Ureter (tissue), 1 donor: ENCODE results near the gene INPP5A. TPM values are rescaled to one million over a fixed set of nuclear protein-coding genes. Genes with fewer than 3 reads are reported as not detected.
"Not testable (repeated sequence)": the region's sequence is repeated elsewhere in the genome, so short reads cannot be mapped to it uniquely, and the experiment has no call there.

Experiments used
- DNase-seq: peaks from one replicate; pipeline ENCODE4 v3.0.0-alpha.2; 2020; ENCODE audit warnings: low spot score
- total RNA-seq: library from RNA; stranded (reverse); gene quantifications from one replicate; pipeline ENCODE4 v1.2.4, GENCODE V29; 2023
- donor health status: DM: yes; HTN: yes; CAD: no.

The INPP5A gene
- total RNA-seq: 63.5 TPM

GRCh38 chr10:132537684-132538001 lies at the start of gene INPP5A:
Gene INPP5A, plus strand, starts transcription at chr10:132537787. Its CDS starts 310 bp downstream, at chr10:132538097.
- DNase-seq: no peak

- DNase-seq: no peak
Observed at GRCh38 chr10:132488231-132488821, 49.3 kb upstream of the INPP5A start.

- peak; percentile 35 for DNase-seq
Observed at GRCh38 chr10:132489053-132489703, 48.4 kb upstream of the INPP5A start.

- peak; percentile 35 for DNase-seq
Observed at GRCh38 chr10:132489704-132490534, 47.7 kb upstream of the INPP5A start.

- DNase-seq: not testable (repeated sequence)
Observed at GRCh38 chr10:132491534-132491933, 46.1 kb upstream of the INPP5A start.

- DNase-seq: peak; percentile 49
Observed at GRCh38 chr10:132492323-132493025, 45.1 kb upstream of the INPP5A start.

GRCh38 chr10:132493246-132493755 lies 44.3 kb upstream of the INPP5A start:
- DNase-seq: peak; percentile 41

GRCh38 chr10:132493756-132494290 lies 43.8 kb upstream of the INPP5A start:
- DNase-seq: peak; percentile 38

GRCh38 chr10:132494866-132495630 lies 42.5 kb upstream of the INPP5A start:
- no peak for DNase-seq

- DNase-seq: no peak
Observed at GRCh38 chr10:132496360-132497062, 41.1 kb upstream of the INPP5A start.

GRCh38 chr10:132497063-132497680 lies 40.4 kb upstream of the INPP5A start:
- peak; percentile 39 for DNase-seq

GRCh38 chr10:132497861-132498561 lies 39.6 kb upstream of the INPP5A start:
- DNase-seq: peak; percentile 40

- DNase-seq: peak; percentile 39
Observed at GRCh38 chr10:132498562-132499366, 38.8 kb upstream of the INPP5A start.

GRCh38 chr10:132499367-132499685 lies 38.3 kb upstream of the INPP5A start:
- DNase-seq: no peak

- no peak for DNase-seq
Observed at GRCh38 chr10:132500781-132501415, 36.7 kb upstream of the INPP5A start.

GRCh38 chr10:132502544-132503300 lies 34.9 kb upstream of the INPP5A start:
- DNase-seq: no peak
